ENCODE data around the gene FLACC1. TPM values are rescaled to one million over a fixed set of nuclear protein-coding genes. Genes with fewer than 3 reads are reported as not detected.
"Not testable (repeated sequence)": the region's sequence is repeated elsewhere in the genome, so short reads cannot be mapped to it uniquely, and the experiment has no call there.

Gene FLACC1
- total RNA-seq, 2 donors from 2014 or later: 0.27 to 0.97 TPM

DNA sequence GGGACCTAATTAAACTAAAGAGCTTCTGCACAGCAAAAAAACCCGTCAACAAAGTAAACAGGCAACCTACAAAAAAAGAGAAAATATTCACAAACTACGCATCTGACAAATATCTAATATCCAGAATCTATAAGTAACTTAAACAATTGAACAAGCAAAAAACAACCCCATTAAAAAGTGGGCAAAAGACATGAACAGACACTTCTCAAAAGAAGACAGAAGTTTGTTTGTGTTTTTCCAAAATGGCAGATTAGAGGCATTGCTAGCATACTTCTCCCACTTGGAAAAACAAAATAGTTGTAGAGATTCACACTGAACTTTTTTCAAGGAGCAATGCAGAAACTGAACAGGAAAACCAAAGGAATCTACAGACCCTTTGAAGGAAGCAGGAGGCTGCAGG lies 37.6 kb downstream of the FLACC1 start:
- 89% methylated on average over 2 of the region's 2 CpGs for WGBS
- Histone ChIP-seq H3K4me1 (replicated peaks) (no peaks in the 10 kb centered on the region), H3K9me3 (no peaks in the 10 kb centered on the region), H3K27ac (no peak overlapping the region), H3K4me3 (no peak overlapping the region), H3K27me3 (replicated peaks; ENCODE audit: insufficient read depth) (no peaks in the 10 kb centered on the region), H3K36me3 (no peaks in the 10 kb centered on the region)
- TF ChIP-seq, protein P1, sequence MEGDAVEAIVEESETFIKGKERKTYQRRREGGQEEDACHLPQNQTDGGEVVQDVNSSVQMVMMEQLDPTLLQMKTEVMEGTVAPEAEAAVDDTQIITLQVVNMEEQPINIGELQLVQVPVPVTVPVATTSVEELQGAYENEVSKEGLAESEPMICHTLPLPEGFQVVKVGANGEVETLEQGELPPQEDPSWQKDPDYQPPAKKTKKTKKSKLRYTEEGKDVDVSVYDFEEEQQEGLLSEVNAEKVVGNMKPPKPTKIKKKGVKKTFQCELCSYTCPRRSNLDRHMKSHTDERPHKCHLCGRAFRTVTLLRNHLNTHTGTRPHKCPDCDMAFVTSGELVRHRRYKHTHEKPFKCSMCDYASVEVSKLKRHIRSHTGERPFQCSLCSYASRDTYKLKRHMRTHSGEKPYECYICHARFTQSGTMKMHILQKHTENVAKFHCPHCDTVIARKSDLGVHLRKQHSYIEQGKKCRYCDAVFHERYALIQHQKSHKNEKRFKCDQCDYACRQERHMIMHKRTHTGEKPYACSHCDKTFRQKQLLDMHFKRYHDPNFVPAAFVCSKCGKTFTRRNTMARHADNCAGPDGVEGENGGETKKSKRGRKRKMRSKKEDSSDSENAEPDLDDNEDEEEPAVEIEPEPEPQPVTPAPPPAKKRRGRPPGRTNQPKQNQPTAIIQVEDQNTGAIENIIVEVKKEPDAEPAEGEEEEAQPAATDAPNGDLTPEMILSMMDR (IDR thresholded peaks at IDR 0.05): no peak
- TF ChIP-seq POLR2AphosphoS5 (IDR thresholded peaks at IDR 0.05): no peak
- TF ChIP-seq POLR2A (IDR thresholded peaks at IDR 0.05): no peak
- DNase-seq (ENCODE audit: low spot score): no peak
- intact Hi-C loops (cut with DNase I): no loop called here

GRCh38 chr2:201313362-201313761 lies 43.8 kb downstream of the FLACC1 start:
- TF ChIP-seq, protein P1 (IDR thresholded peaks at IDR 0.05): no peak
- TF ChIP-seq POLR2AphosphoS5 (IDR thresholded peaks at IDR 0.05) (no peak), POLR2A (IDR thresholded peaks at IDR 0.05) (no peak)
- no peak for DNase-seq (ENCODE audit: low spot score)
- H3K9me3 ChIP-seq: no peaks in the 10 kb centered on the region
- no peaks in the 10 kb centered on the region for H3K36me3 ChIP-seq
- intact Hi-C loops (cut with DNase I): no loop called here
- 90% methylated on average over 5 of the region's 5 CpGs for WGBS
- no peak overlapping the region for H3K4me3 ChIP-seq
- H3K27ac ChIP-seq: no peak overlapping the region
- H3K4me1 ChIP-seq (replicated peaks): no peaks in the 10 kb centered on the region
- H3K27me3 ChIP-seq (replicated peaks; ENCODE audit: insufficient read depth): no peaks in the 10 kb centered on the region

DNA sequence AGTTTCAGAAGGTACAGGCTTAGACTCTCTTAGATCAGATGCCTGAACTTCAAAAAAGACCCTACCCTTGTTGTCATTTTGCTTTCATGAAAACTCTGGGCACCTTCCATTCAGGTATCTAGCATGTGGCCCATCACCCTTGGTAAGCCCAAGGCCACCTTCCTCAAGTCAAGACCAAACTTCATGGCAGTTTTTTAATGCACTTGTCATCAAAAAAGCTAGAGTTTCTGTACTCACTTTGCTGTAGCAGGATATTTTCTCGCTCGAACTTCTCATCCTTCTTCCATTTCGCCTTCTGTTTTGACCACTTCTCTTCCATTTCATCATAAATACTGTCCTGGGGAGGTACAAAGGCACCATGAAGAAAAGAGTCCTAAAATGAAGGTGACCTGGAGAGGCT lies 48.2 kb downstream of the FLACC1 start:
- Histone ChIP-seq H3K9me3 (no peaks in the 10 kb centered on the region), H3K4me3 (no peak overlapping the region), H3K36me3 (no peaks in the 10 kb centered on the region), H3K27me3 (replicated peaks; ENCODE audit: insufficient read depth) (no peaks in the 10 kb centered on the region), H3K4me1 (replicated peaks) (no peaks in the 10 kb centered on the region), H3K27ac (no peak overlapping the region)
- intact Hi-C loops (cut with DNase I): no loop called here
- no peak for DNase-seq (ENCODE audit: low spot score)
- 97% methylated on average over 3 of the region's 3 CpGs for WGBS
- TF ChIP-seq POLR2A (IDR thresholded peaks at IDR 0.05) (no peak), POLR2AphosphoS5 (IDR thresholded peaks at IDR 0.05) (no peak)
- TF ChIP-seq, protein P1 (IDR thresholded peaks at IDR 0.05): no peak

GRCh38 chr2:201307876-201308275 lies 49.3 kb downstream of the FLACC1 start:
- Histone ChIP-seq H3K27ac (no peak overlapping the region), H3K4me1 (replicated peaks) (no peaks in the 10 kb centered on the region), H3K36me3 (no peaks in the 10 kb centered on the region), H3K4me3 (no peak overlapping the region), H3K9me3 (no peaks in the 10 kb centered on the region), H3K27me3 (replicated peaks; ENCODE audit: insufficient read depth) (no peaks in the 10 kb centered on the region)
- DNase-seq (ENCODE audit: low spot score): no peak
- intact Hi-C loops (cut with DNase I): no loop called here
- TF ChIP-seq POLR2AphosphoS5 (IDR thresholded peaks at IDR 0.05) (no peak), POLR2A (IDR thresholded peaks at IDR 0.05) (no peak)
- TF ChIP-seq, protein P1 (IDR thresholded peaks at IDR 0.05): no peak
- 89% methylated on average over 3 of the region's 3 CpGs for WGBS

GRCh38 chr2:201299929-201300328 lies 57.2 kb downstream of the FLACC1 start:
- H3K27ac ChIP-seq; H3K36me3 ChIP-seq; intact Hi-C loops (cut with DNase I); H3K4me3 ChIP-seq; H3K27me3 ChIP-seq (replicated peaks; ENCODE audit: insufficient read depth); DNase-seq (ENCODE audit: low spot score); H3K4me1 ChIP-seq (replicated peaks); H3K9me3 ChIP-seq: not testable (repeated sequence)
- WGBS: 95% methylated on average over 11 of the region's 11 CpGs
